IMR-90 (cell line): ENCODE measurements around the gene PRR13. TPM values are rescaled to one million over a fixed set of nuclear protein-coding genes. Genes with fewer than 3 reads are reported as not detected.

Source experiments
- ATAC-seq: fragments of 200-7000 bp; cut with Tn5 transposase; 2 replicates; pipeline ENCODE4 v1.9.1; 2020; ENCODE audit warnings: low read depth, mild to moderate bottlenecking, moderate library complexity
- BruUV-seq: library from RNA; stranded (reverse); fragments of 400-500 nt; replicated peaks from 2 replicates; lab custom pipeline; 2021; lab: Mats Ljungman, UMichigan
- CTCF ChIA-PET: fragments of 300-600 bp; formaldehyde crosslinking; extraction: SDS; loops from one replicate; lab custom pipeline; 2021; ENCODE audit warnings: antibody characterized with exemption; lab: Yijun Ruan, JAX
- POLR2A ChIA-PET: fragments of 300-600 bp; sonication (Branson Sonifier 250); formaldehyde crosslinking; loops from one replicate; lab custom pipeline; 2022; ENCODE audit warnings: antibody characterized with exemption; ENCODE audit not compliant: unreplicated experiment; lab: Charles Lee
- DNase-seq: peaks from one replicate; pipeline ENCODE4 v3.0.0; 2013
- H2AFZ ChIP-seq: replicated peaks from 2 replicates; pipeline ENCODE3; 2013; ENCODE audit warnings: low read length, mild to moderate bottlenecking; ENCODE audit not compliant: poor library complexity
- H2AK5ac ChIP-seq: 2 replicates; pipeline ENCODE4 v1.6.1; 2013; ENCODE audit warnings: low read depth, low read length, inconsistent platforms
- H2AK9ac ChIP-seq: replicated peaks from 2 replicates; pipeline ENCODE3; 2013; ENCODE audit warnings: mild to moderate bottlenecking, low read depth, low read length, moderate library complexity; ENCODE audit not compliant: poor library complexity
- H2BK120ac ChIP-seq: 2 replicates; pipeline ENCODE4 v1.6.1; 2013; ENCODE audit warnings: low read depth, low read length, inconsistent platforms
- H2BK15ac ChIP-seq: 3 replicates; pipeline ENCODE4 v1.6.1; 2013; ENCODE audit warnings: low read depth, low read length, inconsistent platforms
- H2BK20ac ChIP-seq: 2 replicates; pipeline ENCODE4 v1.6.1; 2013; ENCODE audit warnings: low read depth, mild to moderate bottlenecking, inconsistent platforms, low read length, moderate library complexity
- H2BK5ac ChIP-seq: 2 replicates; pipeline ENCODE4 v1.6.1; 2013; ENCODE audit warnings: mild to moderate bottlenecking, low read depth, low read length, inconsistent platforms; ENCODE audit not compliant: poor library complexity, severe bottlenecking
- H3K14ac ChIP-seq: replicated peaks from 2 replicates; pipeline ENCODE4 v1.6.1; 2013; ENCODE audit warnings: low read depth, low read length, inconsistent platforms
- H3K18ac ChIP-seq: 2 replicates; pipeline ENCODE4 v1.6.1; 2013; ENCODE audit warnings: low read depth, low read length, control low read depth
- H3K23ac ChIP-seq: 2 replicates; pipeline ENCODE4 v1.6.1; 2013; ENCODE audit warnings: low read depth, low read length, inconsistent platforms
- H3K27ac ChIP-seq: 2 replicates; pipeline ENCODE4 v1.5.1; 2013; ENCODE audit warnings: mild to moderate bottlenecking, control low read depth, low read length; ENCODE audit not compliant: insufficient read depth
- H3K27me3 ChIP-seq: 2 replicates; pipeline ENCODE4 v1.6.1; 2013; ENCODE audit warnings: low read length; ENCODE audit not compliant: control insufficient read depth, insufficient read depth
- H3K36me3 ChIP-seq: 2 replicates; pipeline ENCODE4 v1.6.1; 2013; ENCODE audit warnings: low read length, mixed read lengths; ENCODE audit not compliant: control insufficient read depth, insufficient read depth
- H3K4ac ChIP-seq: 2 replicates; pipeline ENCODE4 v1.6.1; 2013; ENCODE audit warnings: low read depth, low read length, inconsistent platforms
- H3K4me1 ChIP-seq: 2 replicates; pipeline ENCODE4 v1.6.1; 2013; ENCODE audit warnings: low read length, mixed read lengths; ENCODE audit not compliant: control insufficient read depth, insufficient read depth
- H3K4me2 ChIP-seq: 2 replicates; pipeline ENCODE4 v1.6.1; 2013; ENCODE audit warnings: low read depth, mild to moderate bottlenecking, control low read depth, low read length, moderate library complexity
- H3K4me3 ChIP-seq: 2 replicates; pipeline ENCODE4 v1.5.1; 2013; ENCODE audit warnings: low read depth, mild to moderate bottlenecking, control low read depth, low read length, moderate library complexity; ENCODE audit not compliant: insufficient read depth
- H3K56ac ChIP-seq: 2 replicates; pipeline ENCODE4 v1.6.1; 2013; ENCODE audit warnings: low read length, inconsistent platforms; ENCODE audit not compliant: insufficient read depth; ENCODE audit errors: extremely low read depth
- H3K79me1 ChIP-seq, 2 experiments: 2 replicates each; pipeline ENCODE4 v1.6.1; 2013; ENCODE audit warnings: low read length in 2 of 2, inconsistent platforms in 1 of 2, low read depth in 1 of 2
- H3K9ac ChIP-seq: 2 replicates; pipeline ENCODE4 v1.6.1; 2013; ENCODE audit warnings: low read depth, low read length, control low read depth
- H3K9me1 ChIP-seq: 2 replicates; pipeline ENCODE4 v1.6.1; 2013; ENCODE audit warnings: low read length, inconsistent platforms; ENCODE audit not compliant: insufficient read depth
- H3K9me3 ChIP-seq: 2 replicates; pipeline ENCODE4 v1.6.1; 2013; ENCODE audit warnings: low read length; ENCODE audit not compliant: control insufficient read depth, insufficient read depth
- H4K20me1 ChIP-seq: 2 replicates; pipeline ENCODE4 v1.6.1; 2013; ENCODE audit warnings: low read length, inconsistent platforms; ENCODE audit not compliant: insufficient read depth
- H4K5ac ChIP-seq: 2 replicates; pipeline ENCODE4 v1.6.1; 2013; ENCODE audit warnings: mild to moderate bottlenecking, low read depth, low read length, control low read depth
- H4K8ac ChIP-seq, 2 experiments: 2 replicates each; pipeline ENCODE4 v1.6.1; 2013; ENCODE audit warnings: low read depth in 2 of 2, low read length in 2 of 2, control low read depth in 1 of 2, inconsistent platforms in 1 of 2
- H4K91ac ChIP-seq: 2 replicates; pipeline ENCODE4 v1.6.1; 2013; ENCODE audit warnings: low read depth, low read length, inconsistent platforms; ENCODE audit not compliant: insufficient read depth
- BHLHE40 ChIP-seq: fragments of 150-350 bp; IDR thresholded peaks from 2 replicates; pipeline ENCODE4 v1.6.1; 2016; ENCODE audit warnings: mild to moderate bottlenecking, low read depth, low read length
- CHD1 ChIP-seq: IDR thresholded peaks from 2 replicates; pipeline ENCODE4 v1.6.1; 2012; ENCODE audit warnings: low read depth, low read length, improper control_type of control experiment
- ELK1 ChIP-seq: fragments of 150-350 bp; IDR thresholded peaks from 2 replicates; pipeline ENCODE4 v1.6.1; 2016; ENCODE audit warnings: low read depth, mild to moderate bottlenecking, low read length, moderate library complexity, borderline replicate concordance
- FOS ChIP-seq: fragments of 150-350 bp; IDR thresholded peaks from 2 replicates; pipeline ENCODE4 v1.6.1; 2016; ENCODE audit warnings: low read depth, low read length
- MAFK ChIP-seq: IDR thresholded peaks from 2 replicates; pipeline ENCODE4 v1.6.1; 2012; ENCODE audit warnings: low read depth, low read length, improper control_type of control experiment
- MAZ ChIP-seq: IDR thresholded peaks from 2 replicates; pipeline ENCODE4 v1.6.1; 2012; ENCODE audit warnings: low read depth, mild to moderate bottlenecking, low read length, improper control_type of control experiment, moderate library complexity, borderline replicate concordance
- MXI1 ChIP-seq: IDR thresholded peaks from 2 replicates; pipeline ENCODE4 v1.6.1; 2012; ENCODE audit warnings: low read depth, mild to moderate bottlenecking, low read length, moderate library complexity, borderline replicate concordance
- NFE2L2 ChIP-seq: fragments of 150-350 bp; IDR thresholded peaks from 2 replicates; pipeline ENCODE4 v1.6.1; 2016; ENCODE audit warnings: low read depth, mild to moderate bottlenecking, low read length
- POLR2A ChIP-seq: IDR thresholded peaks from 2 replicates; pipeline ENCODE4 v1.6.1; 2012; ENCODE audit warnings: mild to moderate bottlenecking, low read depth, low read length
- RAD21 ChIP-seq: IDR thresholded peaks from 2 replicates; pipeline ENCODE4 v1.6.1; 2012; ENCODE audit warnings: low read length, improper control_type of control experiment
- RCOR1 ChIP-seq: IDR thresholded peaks from 2 replicates; pipeline ENCODE4 v1.6.1; 2012; ENCODE audit warnings: mild to moderate bottlenecking, low read length, improper control_type of control experiment; ENCODE audit not compliant: insufficient replicate concordance
- RFX5 ChIP-seq: IDR thresholded peaks from 2 replicates; pipeline ENCODE4 v1.8.0; 2012; ENCODE audit warnings: low read depth, mild to moderate bottlenecking, low read length, moderate library complexity
- SMC3 ChIP-seq: fragments of 150-350 bp; IDR thresholded peaks from 2 replicates; pipeline ENCODE4 v1.6.1; 2016; ENCODE audit warnings: low read depth, mild to moderate bottlenecking, antibody characterized with exemption, low read length, moderate library complexity
- USF2 ChIP-seq: fragments of 150-350 bp; IDR thresholded peaks from 2 replicates; pipeline ENCODE4 v1.6.1; 2017; ENCODE audit warnings: mild to moderate bottlenecking, antibody characterized with exemption, low read length, low read depth
- WGBS, 2 experiments: methylation state at CpG; one replicate each; pipeline versions ENCODE4 v1.1.5 to v1.1.7; 2013; ENCODE audit warnings: missing lambda C conversion rate in 2 of 2; ENCODE audit not compliant: insufficient read length in 1 of 2; ENCODE audit errors: extremely low coverage in 2 of 2; 5-methylcytosine and 5-hydroxymethylcytosine counted together
- dilution Hi-C: fragments of 300-500 bp; cut with HindIII; formaldehyde crosslinking; loops from one replicate; pipeline ENCODE4 v1.14.3; 2018; ENCODE audit warnings: low sequenced_read_pairs; ENCODE audit not compliant: unreplicated experiment
- in situ Hi-C: fragments of 300-500 bp; cut with MboI; formaldehyde crosslinking; loops from 3 replicates; pipeline ENCODE4 v1.14.3; 2019; ENCODE audit warnings: low sequenced_read_pairs, inconsistent platforms, mixed read lengths
- intact Hi-C: fragments of 100-400 bp; cut with micrococcal nuclease; formaldehyde crosslinking; loops from 2 replicates; pipeline ENCODE4 v1.10.0; 2022
- polyA plus RNA-seq, 3 experiments: library from polyadenylated mRNA; depleted of rRNA; stranded (reverse); fragments of >200 nt; gene quantifications; 2 replicates each; pipeline ENCODE4 v1.2.3, GENCODE V29; 2012; ENCODE audit warnings: low replicate concordance in 1 of 3
- total RNA-seq: library from RNA; depleted of rRNA; stranded (reverse); fragments of >200 nt; gene quantifications from 2 replicates; pipeline ENCODE4 v1.2.3, GENCODE V29; 2012
- TF ChIP-seq, protein P1 (sequence below): conservative IDR thresholded peaks from 2 replicates; pipeline ENCODE4 v1.5.1; 2012; ENCODE audit warnings: mild to moderate bottlenecking, low read depth, low read length, improper control_type of control experiment

The PRR13 gene
- total and polyA plus RNA-seq, 2 of the 4 experiments (the other 2 are of a cell fraction): 25.5 to 114 TPM

GRCh38 chr12:53486736-53487487 is 45.4 kb downstream of the PRR13 start:
- peaks cover 27 to 76% of the 10 kb centered on the region in 2 experiments for H3K79me1 ChIP-seq
- H4K20me1 ChIP-seq: peaks cover 62% of the 10 kb centered on the region
- DNase-seq (no peak), ATAC-seq (no peak)
- no peaks in the 10 kb centered on the region for H3K9me3 ChIP-seq
- no peak overlapping the region for H2BK120ac ChIP-seq
- ChIA-PET CTCF (no interaction called here), POLR2A (no interaction called here)
- intact Hi-C loops: no loop called here
- no peak overlapping the region for H2BK15ac ChIP-seq
- no peak overlapping the region for H2BK5ac ChIP-seq
- H3K18ac ChIP-seq: no peak overlapping the region
- no peak overlapping the region for H3K23ac ChIP-seq
- no peak overlapping the region for H2AFZ ChIP-seq
- BruUV-seq: TSS peak; percentile 8
- no peak overlapping the region for H3K9ac ChIP-seq
- H3K4me3 ChIP-seq: no peak overlapping the region
- in situ Hi-C loops: no loop called here
- H3K36me3 ChIP-seq: peaks cover 56% of the 10 kb centered on the region
- H3K27ac ChIP-seq: no peak overlapping the region
- no peak overlapping the region for H3K14ac ChIP-seq
- no peak overlapping the region for H2AK5ac ChIP-seq
- no peak overlapping the region for H3K4me2 ChIP-seq
- dilution Hi-C loops: no loop called here
- peaks cover 19% of the 10 kb centered on the region; the same call in 1 of the 2 replicates for H3K9me1 ChIP-seq
- H3K27me3 ChIP-seq: no peaks in the 10 kb centered on the region
- 80% methylated on average over 7 of the region's 17 CpGs; no CpG with 5 or more reads in 1 of the 2 experiments for WGBS, 2 experiments
- H2BK20ac ChIP-seq: no peak overlapping the region
- TF ChIP-seq MAFK (no peak), MAZ (no peak), BHLHE40 (no peak), RAD21 (no peak), SMC3 (no peak), USF2 (no peak), NFE2L2 (no peak), ELK1 (no peak), MXI1 (no peak), RFX5 (no peak), CHD1 (no peak), RCOR1 (no peak), FOS (no peak), POLR2A (no peak)
- TF ChIP-seq, protein P1, sequence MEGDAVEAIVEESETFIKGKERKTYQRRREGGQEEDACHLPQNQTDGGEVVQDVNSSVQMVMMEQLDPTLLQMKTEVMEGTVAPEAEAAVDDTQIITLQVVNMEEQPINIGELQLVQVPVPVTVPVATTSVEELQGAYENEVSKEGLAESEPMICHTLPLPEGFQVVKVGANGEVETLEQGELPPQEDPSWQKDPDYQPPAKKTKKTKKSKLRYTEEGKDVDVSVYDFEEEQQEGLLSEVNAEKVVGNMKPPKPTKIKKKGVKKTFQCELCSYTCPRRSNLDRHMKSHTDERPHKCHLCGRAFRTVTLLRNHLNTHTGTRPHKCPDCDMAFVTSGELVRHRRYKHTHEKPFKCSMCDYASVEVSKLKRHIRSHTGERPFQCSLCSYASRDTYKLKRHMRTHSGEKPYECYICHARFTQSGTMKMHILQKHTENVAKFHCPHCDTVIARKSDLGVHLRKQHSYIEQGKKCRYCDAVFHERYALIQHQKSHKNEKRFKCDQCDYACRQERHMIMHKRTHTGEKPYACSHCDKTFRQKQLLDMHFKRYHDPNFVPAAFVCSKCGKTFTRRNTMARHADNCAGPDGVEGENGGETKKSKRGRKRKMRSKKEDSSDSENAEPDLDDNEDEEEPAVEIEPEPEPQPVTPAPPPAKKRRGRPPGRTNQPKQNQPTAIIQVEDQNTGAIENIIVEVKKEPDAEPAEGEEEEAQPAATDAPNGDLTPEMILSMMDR: no peak
- no peak overlapping the region for H4K8ac ChIP-seq
- H4K5ac ChIP-seq: no peak overlapping the region
- no peak overlapping the region for H2AK9ac ChIP-seq
- no peak overlapping the region for H4K91ac ChIP-seq
- no peak overlapping the region for H3K56ac ChIP-seq
- H3K4ac ChIP-seq: no peak overlapping the region
- H3K4me1 ChIP-seq: no peaks in the 10 kb centered on the region
